ENCODE measurements around the gene ECHS1. TPM values are rescaled to one million over a fixed set of nuclear protein-coding genes. Genes with fewer than 3 reads are reported as not detected.

The ECHS1 gene
- total and polyA plus RNA-seq, 2 donors (not counting 3 experiments of a cell fraction or from before 2014, with no cell fraction given), result 46.2 to 108 TPM

DNA sequence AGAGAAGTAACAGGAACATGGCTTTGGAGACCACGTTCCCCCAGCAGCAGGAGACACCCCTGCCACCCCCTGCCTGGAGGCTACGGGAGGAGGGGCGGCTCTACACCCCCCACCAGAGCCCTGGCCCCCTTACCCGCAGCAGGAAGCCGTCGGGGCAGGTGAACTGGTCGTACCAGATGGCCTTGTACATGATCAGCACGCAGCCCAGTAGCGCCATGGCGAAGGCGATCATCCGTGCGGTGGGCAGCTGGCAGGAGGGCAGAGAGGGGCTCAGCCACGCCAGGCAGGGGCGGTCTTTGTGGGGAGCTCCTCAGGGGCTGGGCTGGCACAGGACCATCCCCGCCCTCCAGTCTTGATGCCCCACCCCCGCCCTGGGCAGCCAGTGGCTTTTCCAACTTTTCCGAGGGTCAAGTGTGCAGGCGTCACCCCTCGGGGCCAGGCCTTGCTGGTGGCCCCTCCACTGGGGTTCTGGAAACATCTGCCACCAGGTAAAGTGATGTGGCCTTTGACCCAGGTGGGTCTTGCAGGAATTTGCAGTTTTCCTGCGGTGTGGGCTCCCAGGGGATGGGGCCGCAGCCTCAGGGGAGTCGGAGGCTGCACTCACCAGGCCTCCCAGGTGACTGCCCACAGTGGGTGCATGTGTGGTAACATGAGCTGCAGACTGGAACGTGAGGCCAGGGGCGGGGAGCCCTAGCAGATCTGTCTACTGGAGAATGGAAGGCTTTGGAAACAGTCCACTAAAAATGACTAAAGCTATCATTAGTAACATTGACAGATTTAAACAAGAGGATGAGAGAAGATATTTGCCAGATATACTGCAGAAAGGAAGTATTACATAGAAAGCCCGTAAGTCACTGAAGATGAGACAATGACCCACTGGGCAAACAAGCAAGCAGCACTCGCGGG lies 46.2 kb downstream of the ECHS1 start:
- no peak overlapping the region for H3K27ac ChIP-seq (ENCODE audit: insufficient read depth, low read depth, low read length)
- POLR2A ChIA-PET, result no interaction called here
- TF ChIP-seq POLR2A (IDR thresholded peaks at IDR 0.05; ENCODE audit: low read depth, low read length) (no peak), POLR2AphosphoS5 (IDR thresholded peaks at IDR 0.05; ENCODE audit: insufficient read depth, low read depth, low read length) (no peak), EZH2 (IDR thresholded peaks at IDR 0.05; ENCODE audit: borderline replicate concordance, low read depth, low read length, severe bottlenecking) (no peak), GATA2 (IDR thresholded peaks at IDR 0.05; ENCODE audit: insufficient read depth, insufficient read length, low read depth, low read length) (no peak), MYC (IDR thresholded peaks at IDR 0.05; ENCODE audit: low read depth, low read length) (no peak), JUN (IDR thresholded peaks at IDR 0.05; ENCODE audit: borderline replicate concordance, insufficient read depth, insufficient read length, low read depth) (no peak), FOS (IDR thresholded peaks at IDR 0.05; ENCODE audit: borderline replicate concordance, insufficient read depth, low read length) (no peak)
- TF ChIP-seq, protein P1, sequence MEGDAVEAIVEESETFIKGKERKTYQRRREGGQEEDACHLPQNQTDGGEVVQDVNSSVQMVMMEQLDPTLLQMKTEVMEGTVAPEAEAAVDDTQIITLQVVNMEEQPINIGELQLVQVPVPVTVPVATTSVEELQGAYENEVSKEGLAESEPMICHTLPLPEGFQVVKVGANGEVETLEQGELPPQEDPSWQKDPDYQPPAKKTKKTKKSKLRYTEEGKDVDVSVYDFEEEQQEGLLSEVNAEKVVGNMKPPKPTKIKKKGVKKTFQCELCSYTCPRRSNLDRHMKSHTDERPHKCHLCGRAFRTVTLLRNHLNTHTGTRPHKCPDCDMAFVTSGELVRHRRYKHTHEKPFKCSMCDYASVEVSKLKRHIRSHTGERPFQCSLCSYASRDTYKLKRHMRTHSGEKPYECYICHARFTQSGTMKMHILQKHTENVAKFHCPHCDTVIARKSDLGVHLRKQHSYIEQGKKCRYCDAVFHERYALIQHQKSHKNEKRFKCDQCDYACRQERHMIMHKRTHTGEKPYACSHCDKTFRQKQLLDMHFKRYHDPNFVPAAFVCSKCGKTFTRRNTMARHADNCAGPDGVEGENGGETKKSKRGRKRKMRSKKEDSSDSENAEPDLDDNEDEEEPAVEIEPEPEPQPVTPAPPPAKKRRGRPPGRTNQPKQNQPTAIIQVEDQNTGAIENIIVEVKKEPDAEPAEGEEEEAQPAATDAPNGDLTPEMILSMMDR (IDR thresholded peaks at IDR 0.05; ENCODE audit: extremely low read depth in 1 of 2, insufficient read depth in 1 of 2, low read depth in 1 of 2, low read length in 2 of 2), result no peak
- TF ChIP-seq, protein P2, sequence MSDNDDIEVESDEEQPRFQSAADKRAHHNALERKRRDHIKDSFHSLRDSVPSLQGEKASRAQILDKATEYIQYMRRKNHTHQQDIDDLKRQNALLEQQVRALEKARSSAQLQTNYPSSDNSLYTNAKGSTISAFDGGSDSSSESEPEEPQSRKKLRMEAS (IDR thresholded peaks at IDR 0.05; ENCODE audit: insufficient read depth, insufficient read length), result no peak
- no peak overlapping the region for H3K4me3 ChIP-seq (replicated peaks in 1 of 3; ENCODE audit: insufficient read depth in 1 of 3, low read depth in 1 of 3, low read length in 3 of 3)
- H3K9ac ChIP-seq (replicated peaks; ENCODE audit: extremely low read depth, insufficient read depth, low read length), result no peak overlapping the region
- no peak overlapping the region for H2AFZ ChIP-seq (ENCODE audit: low read depth, low read length)
- H3K4me1 ChIP-seq (ENCODE audit: control insufficient read depth, extremely low read depth, insufficient read depth, low read length), result peaks cover 2% of the 10 kb centered on the region
- no peak overlapping the region for H3K4me2 ChIP-seq (ENCODE audit: insufficient read depth, low read length)
- BruUV-seq (replicated peaks), result no TSS peak
- H3K36me3 ChIP-seq (ENCODE audit: control insufficient read depth in 2 of 2, extremely low read depth in 1 of 2, insufficient read depth in 2 of 2, low read length in 2 of 2), result no peaks in the 10 kb centered on the region
- H4K20me1 ChIP-seq (replicated peaks; ENCODE audit: control insufficient read depth, extremely low read depth, insufficient read depth, low read length), result no peaks in the 10 kb centered on the region
- H3K27me3 ChIP-seq (ENCODE audit: control insufficient read depth in 2 of 2, insufficient read depth in 2 of 2, low read length in 2 of 2), result peaks cover 34 to 46% of the 10 kb centered on the region in 2 experiments
- dilution Hi-C loops (cut with MboI; ENCODE audit: extremely low pct_ligation_motif_present, low sequenced_read_pairs) (no loop called here), intact Hi-C loops (cut with micrococcal nuclease) (loop anchor here (5.0 kb wide), 2 partner anchors 110 to 385 kb away; partner anchors contain the start of gene CFAP46)
- FAIRE-seq (no peak), DNase-seq (ENCODE audit: low read depth, low spot score) (no peak)
- no peaks in the 10 kb centered on the region for H3K79me2 ChIP-seq (ENCODE audit: control insufficient read depth, insufficient read depth, low read length)
- no peaks in the 10 kb centered on the region for H3K9me1 ChIP-seq (replicated peaks; ENCODE audit: control insufficient read depth, extremely low read depth, insufficient read depth, low read length)
- CTCF ChIA-PET, result no interaction called here
- no peaks in the 10 kb centered on the region for H3K9me3 ChIP-seq (replicated peaks; ENCODE audit: control insufficient read depth, insufficient read depth, low read length)

Measured in endothelial cell of umbilical vein (primary cell).